GM12875 (cell line): ENCODE measurements around the gene PGM1.
"Not testable (repeated sequence)": the region's sequence is repeated elsewhere in the genome, so short reads cannot be mapped to it uniquely, and the experiment has no call there.

Source experiments
- H3K4me3 ChIP-seq: one replicate; pipeline ENCODE4 v1.5.1; 2011; ENCODE audit warnings: low read depth, low read length, control low read depth
- TF ChIP-seq, protein P1 (sequence below): IDR thresholded peaks from 2 replicates; pipeline ENCODE4 v1.5.1; 2011; ENCODE audit warnings: low read depth, mild to moderate bottlenecking, control low read depth, inconsistent platforms, low read length, moderate library complexity, borderline replicate concordance; ENCODE audit not compliant: insufficient read depth

The PGM1 gene

DNA sequence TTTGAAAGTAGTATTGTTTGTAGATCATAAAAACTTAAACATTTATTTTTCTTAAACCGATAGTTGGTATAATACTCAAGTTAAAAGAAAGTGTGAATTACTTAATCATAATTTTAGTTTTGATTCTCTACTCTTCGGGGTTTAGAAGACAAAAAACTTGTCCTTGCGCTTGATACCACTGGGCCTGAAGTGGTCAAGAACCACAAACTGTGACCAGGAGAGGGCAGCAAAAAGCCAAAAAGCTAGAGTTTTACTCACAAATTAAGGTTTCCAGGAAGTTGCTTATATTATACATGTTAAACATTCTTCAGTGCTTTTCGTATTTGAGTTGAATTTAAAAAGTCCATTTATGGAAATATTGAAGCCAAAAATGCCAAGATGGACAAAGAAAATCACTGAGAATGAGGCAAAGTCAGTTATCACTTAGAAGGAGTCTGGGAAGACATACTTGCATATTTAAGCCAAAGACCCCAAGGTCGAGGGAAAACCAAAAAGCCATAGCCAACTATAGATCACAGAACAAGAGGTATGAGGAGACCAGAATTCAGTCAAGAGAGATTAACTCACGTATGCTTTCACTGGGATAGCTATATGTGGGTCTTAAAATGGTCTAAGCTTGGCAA lies 35.7 kb upstream of the PGM1 start:
- no peak overlapping the region for H3K4me3 ChIP-seq
- TF ChIP-seq, protein P1, sequence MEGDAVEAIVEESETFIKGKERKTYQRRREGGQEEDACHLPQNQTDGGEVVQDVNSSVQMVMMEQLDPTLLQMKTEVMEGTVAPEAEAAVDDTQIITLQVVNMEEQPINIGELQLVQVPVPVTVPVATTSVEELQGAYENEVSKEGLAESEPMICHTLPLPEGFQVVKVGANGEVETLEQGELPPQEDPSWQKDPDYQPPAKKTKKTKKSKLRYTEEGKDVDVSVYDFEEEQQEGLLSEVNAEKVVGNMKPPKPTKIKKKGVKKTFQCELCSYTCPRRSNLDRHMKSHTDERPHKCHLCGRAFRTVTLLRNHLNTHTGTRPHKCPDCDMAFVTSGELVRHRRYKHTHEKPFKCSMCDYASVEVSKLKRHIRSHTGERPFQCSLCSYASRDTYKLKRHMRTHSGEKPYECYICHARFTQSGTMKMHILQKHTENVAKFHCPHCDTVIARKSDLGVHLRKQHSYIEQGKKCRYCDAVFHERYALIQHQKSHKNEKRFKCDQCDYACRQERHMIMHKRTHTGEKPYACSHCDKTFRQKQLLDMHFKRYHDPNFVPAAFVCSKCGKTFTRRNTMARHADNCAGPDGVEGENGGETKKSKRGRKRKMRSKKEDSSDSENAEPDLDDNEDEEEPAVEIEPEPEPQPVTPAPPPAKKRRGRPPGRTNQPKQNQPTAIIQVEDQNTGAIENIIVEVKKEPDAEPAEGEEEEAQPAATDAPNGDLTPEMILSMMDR = peak; percentile 40; the same call in 1 of the 2 replicates

DNA sequence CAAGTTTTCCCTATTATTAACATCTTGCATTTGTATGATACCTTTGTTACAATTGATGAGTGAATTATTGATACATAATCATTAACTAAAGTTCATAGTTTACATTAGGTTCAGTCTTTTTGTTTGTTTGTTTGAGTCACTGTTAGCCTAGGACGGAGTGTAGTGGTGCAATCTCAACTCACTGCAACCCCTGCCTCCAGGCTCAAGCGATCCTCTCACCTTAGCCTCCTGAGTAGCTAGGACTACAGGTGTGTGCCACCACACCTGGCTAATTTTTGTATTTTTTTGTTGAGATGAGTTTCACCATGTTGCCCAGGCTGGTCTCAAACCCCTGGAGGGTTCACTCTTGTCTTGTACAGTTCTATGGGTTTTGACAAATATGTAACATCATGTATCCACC lies 33.9 kb upstream of the PGM1 start:
- TF ChIP-seq, protein P1 = no peak
- H3K4me3 ChIP-seq = no peak overlapping the region

DNA sequence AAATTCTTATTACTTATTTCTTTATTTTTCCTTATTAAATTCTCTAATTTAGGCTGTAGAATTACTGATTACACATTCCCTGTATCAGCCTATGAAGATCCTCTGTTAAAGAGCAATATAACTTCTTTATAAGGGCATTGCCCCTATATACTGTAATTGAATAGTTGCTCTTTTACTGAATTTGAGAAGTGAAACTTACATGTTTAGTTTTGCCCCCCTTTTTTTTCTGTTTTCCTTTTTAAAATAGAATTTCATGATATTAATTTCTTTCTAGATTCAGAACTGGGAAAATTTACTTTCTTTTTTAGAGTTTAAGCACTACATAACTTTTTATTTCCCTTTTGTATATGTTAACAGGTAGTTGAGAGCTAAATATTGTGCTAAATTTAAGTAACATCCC lies 29.5 kb upstream of the PGM1 start:
- TF ChIP-seq, protein P1 = no peak
- no peak overlapping the region for H3K4me3 ChIP-seq

DNA sequence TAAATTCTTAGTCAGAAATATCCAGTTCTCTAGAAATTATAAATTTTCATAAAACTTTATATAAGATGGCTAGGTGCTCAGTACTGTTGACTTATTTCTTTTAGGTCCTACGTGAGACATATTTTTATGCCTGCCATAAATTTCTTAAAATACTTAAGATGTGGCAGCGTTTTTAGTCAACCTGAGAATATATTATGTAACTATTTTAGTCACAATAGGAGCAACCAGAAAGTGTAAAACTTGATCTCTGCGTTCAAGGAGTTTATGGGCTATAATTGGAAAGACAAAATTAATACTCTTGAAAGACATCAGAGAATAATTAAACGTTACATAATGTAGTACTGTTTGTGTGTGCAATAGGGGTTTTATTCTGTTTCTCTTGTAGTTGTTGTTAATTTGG lies 24.1 kb upstream of the PGM1 start:
- H3K4me3 ChIP-seq = no peak overlapping the region
- TF ChIP-seq, protein P1 = no peak

DNA sequence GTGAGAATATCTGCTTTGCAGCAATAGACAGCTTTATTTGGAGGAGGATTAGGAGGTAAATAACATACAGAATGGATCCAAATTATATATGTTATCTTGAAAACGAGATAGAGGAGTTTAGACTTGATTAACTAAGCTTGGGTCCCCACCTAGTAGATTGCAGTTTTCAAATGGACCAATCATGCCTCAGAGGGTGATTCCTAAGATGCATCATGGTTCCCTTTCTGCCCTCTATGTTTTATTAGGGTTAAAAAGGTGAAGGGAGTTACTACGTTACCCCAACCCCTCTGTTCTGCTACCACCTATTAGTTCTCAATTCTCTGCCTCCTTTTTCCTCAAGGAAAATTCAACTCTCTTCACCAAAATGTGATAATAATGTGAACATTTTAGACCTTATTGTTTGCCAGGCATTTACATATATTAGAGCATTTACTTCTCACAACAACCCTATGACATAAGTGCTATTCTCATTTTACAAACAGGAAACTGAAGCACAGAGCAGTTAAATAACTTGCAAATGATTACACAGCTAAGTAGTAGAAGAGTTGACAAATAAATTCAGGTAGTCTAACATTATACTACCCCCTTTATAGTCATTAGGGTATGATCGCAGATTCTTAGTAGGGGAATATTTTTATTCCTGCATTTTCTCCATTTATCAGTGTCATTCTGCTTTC lies 23.4 kb upstream of the PGM1 start:
- H3K4me3 ChIP-seq = no peak overlapping the region
- TF ChIP-seq, protein P1 = no peak

DNA sequence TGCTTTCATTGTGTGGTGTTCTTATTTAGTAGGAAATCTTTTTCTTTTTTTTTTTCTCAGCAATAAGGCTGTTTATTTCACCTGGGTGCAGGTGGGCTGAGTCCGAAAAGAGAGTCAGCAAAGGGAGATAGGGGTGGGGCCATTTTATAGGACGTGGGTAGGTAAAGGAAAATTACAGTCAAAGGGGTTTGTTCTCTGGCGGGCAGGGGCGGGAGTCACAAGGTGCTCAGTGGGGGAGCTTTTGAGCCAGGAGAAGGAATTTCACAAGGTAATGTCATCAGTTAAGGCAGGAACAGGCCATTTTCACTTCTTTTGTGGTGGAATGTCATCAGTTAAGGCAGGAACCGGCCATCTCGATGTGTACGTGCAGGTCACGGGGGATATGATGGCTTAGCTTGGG lies 20.5 kb upstream of the PGM1 start:
- H3K4me3 ChIP-seq = not testable (repeated sequence)

DNA sequence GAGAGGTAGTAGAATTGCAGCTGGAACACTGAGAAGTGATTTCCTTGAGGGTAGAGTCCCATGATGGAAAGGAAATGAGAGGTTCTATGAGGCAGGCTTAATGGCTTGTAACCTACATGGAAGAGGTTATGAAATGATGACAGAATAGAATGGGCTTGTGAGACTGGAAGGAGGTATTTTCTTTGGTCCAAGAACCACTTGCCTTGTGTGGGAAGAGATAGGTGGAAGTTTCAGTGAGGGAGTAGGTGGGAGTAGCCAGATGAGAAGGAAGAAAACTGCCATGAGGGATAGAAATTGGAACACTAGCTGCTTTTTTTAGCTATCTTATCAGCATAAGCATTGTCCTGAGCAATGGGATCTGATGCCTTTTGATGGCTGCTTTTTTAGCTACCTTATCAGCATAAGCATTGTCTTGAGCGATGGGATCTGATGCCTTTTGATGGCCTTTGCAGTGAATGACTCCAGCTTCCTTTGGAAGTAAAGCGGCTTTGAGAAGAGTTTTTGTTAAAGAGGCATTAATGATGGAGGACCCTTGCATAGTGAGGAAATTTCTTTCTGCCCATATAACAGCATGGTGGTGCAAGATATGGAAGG lies 18.9 kb upstream of the PGM1 start:
- H3K4me3 ChIP-seq = not testable (repeated sequence)

DNA sequence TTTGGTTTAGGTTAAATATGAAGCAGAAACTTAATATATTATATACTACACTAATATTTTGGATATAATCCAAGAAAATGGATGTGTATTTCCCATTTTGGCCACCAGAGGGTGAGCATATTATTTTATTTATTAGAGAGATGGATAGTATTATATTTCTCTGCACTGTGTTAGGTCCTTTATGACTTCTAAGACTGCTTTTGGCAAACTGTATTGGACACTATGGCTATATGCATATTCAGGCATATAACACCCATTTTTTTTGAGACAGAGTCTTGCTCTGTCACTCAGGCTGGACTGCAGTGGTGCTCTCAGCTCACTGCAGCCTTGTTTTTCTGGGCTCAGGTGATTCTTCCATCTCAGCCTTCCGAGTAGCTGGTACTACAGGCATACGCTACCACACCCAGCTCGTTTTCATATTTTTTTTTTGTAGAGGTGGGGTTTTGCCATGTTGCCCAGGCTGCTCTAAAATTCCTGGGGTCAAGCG lies 17.8 kb upstream of the PGM1 start:
- TF ChIP-seq, protein P1 = peak; percentile 3; the same call in 1 of the 2 replicates
- no peak overlapping the region for H3K4me3 ChIP-seq

DNA sequence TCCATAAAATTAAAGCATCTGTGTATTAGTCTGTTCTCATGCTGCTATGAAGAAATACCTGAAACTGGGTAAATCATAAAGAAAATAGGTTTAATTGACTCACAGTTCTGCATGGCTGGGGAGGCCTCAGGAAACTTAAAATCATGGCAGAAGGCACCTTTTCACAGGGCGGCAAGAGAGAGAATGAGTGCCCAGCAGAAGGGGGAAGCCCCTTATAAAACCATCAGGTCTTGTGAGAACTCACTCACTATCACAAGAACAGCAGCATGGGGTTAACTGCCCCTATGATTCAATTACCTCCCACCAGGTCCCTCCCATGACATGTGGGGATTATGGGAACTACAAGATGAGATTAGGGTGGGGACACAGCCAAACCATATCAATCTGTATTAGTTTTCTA lies 6.9 kb upstream of the PGM1 start:
- not testable (repeated sequence) for H3K4me3 ChIP-seq
